CD4-positive, CD25-positive, alpha-beta regulatory T cell (primary cell): ENCODE measurements around the gene SLFN12L. TPM values are rescaled to one million over a fixed set of nuclear protein-coding genes. Genes with fewer than 3 reads are reported as not detected.

ENCODE experiments used
- ATAC-seq, 2 donors: fragments of 150-1000 bp; cut with Tn5 transposase; one replicate each; pipeline ENCODE4 v1.10.0; 2021; ENCODE audit warnings: low read depth in 2 of 2, moderate number of reproducible peaks in 2 of 2, moderate library complexity in 1 of 2
- DNase-seq, 3 donors: peaks; one replicate each; pipeline versions ENCODE4 v3.0.0 to v3.0.0-alpha.2; 2012 to 2022; ENCODE audit warnings: mixed read lengths in 1 of 3
- H3K27ac ChIP-seq: one replicate; pipeline ENCODE4 v1.7.0; 2013; ENCODE audit warnings: mild to moderate bottlenecking, low read length; ENCODE audit not compliant: insufficient read depth, poor library complexity, severe bottlenecking
- H3K27me3 ChIP-seq: one replicate; pipeline ENCODE4 v1.7.0; 2013; ENCODE audit warnings: low read length; ENCODE audit not compliant: control insufficient read depth, insufficient read depth
- H3K36me3 ChIP-seq: one replicate; pipeline ENCODE4 v1.7.0; 2013; ENCODE audit warnings: mild to moderate bottlenecking, low read length, moderate library complexity; ENCODE audit not compliant: control insufficient read depth, insufficient read depth
- H3K4me1 ChIP-seq: 2 replicates; pipeline ENCODE4 v1.7.0; 2013; ENCODE audit warnings: mild to moderate bottlenecking, low read length; ENCODE audit not compliant: insufficient read depth, control insufficient read depth, poor library complexity, severe bottlenecking
- H3K4me3 ChIP-seq: one replicate; pipeline ENCODE4 v1.7.0; 2013; ENCODE audit warnings: low read depth, mild to moderate bottlenecking, low read length, moderate library complexity
- H3K9me3 ChIP-seq, 2 experiments: 1 replicate in 1 of 2; 2 replicates in 1 of 2; pipeline ENCODE4 v1.7.0; 2013; ENCODE audit warnings: low read length in 2 of 2, mild to moderate bottlenecking in 1 of 2, moderate library complexity in 1 of 2; ENCODE audit not compliant: control insufficient read depth in 2 of 2
- H3K27ac Mint-ChIP-seq, 3 donors: one replicate each; pipeline ENCODE4 v1.8.0; 2020 to 2022; ENCODE audit warnings: mild to moderate bottlenecking in 3 of 3, mixed read lengths in 3 of 3, moderate library complexity in 2 of 3
- H3K27me3 Mint-ChIP-seq: one replicate; pipeline ENCODE4 v1.8.0; 2022; ENCODE audit warnings: mild to moderate bottlenecking, mixed read lengths
- H3K36me3 Mint-ChIP-seq: one replicate; pipeline ENCODE4 v1.8.0; 2020; ENCODE audit warnings: mixed read lengths
- H3K4me1 Mint-ChIP-seq, 4 donors: one replicate each; pipeline ENCODE4 v1.8.0; 2020 to 2022; ENCODE audit warnings: mixed read lengths in 4 of 4, mild to moderate bottlenecking in 1 of 4
- H3K4me3 Mint-ChIP-seq, 4 donors: one replicate each; pipeline ENCODE4 v1.8.0; 2020 to 2022; ENCODE audit warnings: mild to moderate bottlenecking in 4 of 4, mixed read lengths in 4 of 4, moderate library complexity in 3 of 4
- H3K9me3 Mint-ChIP-seq, 7 donors: one replicate each; pipeline ENCODE4 v1.8.0; 2020 to 2022; ENCODE audit warnings: mixed read lengths in 7 of 7, mild to moderate bottlenecking in 3 of 7, moderate library complexity in 2 of 7
- polyA plus RNA-seq, 4 donors: library from polyadenylated mRNA; unstranded; fragments of 300-500 nt; fragmentation: Illumina TruSeq; gene quantifications; one replicate each; pipeline ENCODE4 v1.2.3, GENCODE V29; 2021
- total RNA-seq: library from RNA; stranded (reverse); gene quantifications from one replicate; pipeline ENCODE4 v1.2.3, GENCODE V29; 2022

SLFN12L gene
- total and polyA plus RNA-seq, 5 donors from 2014 or later, result 12.7 to 105 (median 13.9) TPM

DNA sequence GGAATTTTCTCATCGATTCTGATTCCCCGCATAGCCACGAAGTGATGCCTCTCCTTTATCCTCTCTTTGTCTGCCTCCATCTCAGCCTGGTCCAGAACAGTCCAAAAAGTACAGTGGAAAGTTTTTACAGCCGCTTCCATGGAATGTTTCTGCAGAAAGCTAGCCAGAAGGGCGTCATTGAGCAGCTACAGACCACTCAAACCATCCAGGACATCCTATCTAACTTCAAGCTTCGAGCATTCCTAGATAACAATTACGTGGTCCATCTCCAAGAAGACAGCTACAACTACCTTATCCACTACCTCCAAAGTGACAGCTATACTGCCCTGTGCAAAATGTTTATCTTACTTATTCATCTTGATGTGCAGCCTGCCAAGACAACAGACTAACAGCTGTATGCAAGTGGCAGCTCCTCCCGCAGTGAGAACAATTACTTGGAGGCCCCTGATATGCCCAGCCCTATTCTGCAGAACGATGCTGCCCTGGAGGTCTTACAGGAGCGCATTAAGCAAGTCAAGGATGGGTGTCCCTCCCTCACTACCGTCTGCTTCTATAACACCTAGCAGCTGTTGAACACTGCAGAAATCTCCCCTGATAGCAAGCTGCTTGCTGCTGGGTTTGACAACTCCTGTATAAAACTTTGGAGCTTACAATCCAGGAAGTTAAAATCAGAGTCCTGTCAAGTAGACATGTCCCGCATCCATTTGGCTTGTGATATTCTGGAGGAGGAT, 38.9 kb downstream of the SLFN12L start:
- H3K27me3 ChIP-seq, result no peaks in the 10 kb centered on the region
- ATAC-seq (no peak), DNase-seq (no peak)
- H3K9me3 Mint-ChIP-seq, result peaks cover 0 to 9% (median 1%) of the 10 kb centered on the region in 7 donors
- H3K4me3 ChIP-seq, result no peak overlapping the region
- no peaks in the 10 kb centered on the region for H3K27me3 Mint-ChIP-seq
- H3K27ac ChIP-seq, result no peak overlapping the region
- H3K4me3 Mint-ChIP-seq, result peak overlapping the region in 1 of 4 donors; percentile 43
- peaks cover 40% of the 10 kb centered on the region for H3K36me3 ChIP-seq
- peaks cover 34 to 72% (median 48%) of the 10 kb centered on the region in 4 donors for H3K4me1 Mint-ChIP-seq
- no peaks in the 10 kb centered on the region for H3K9me3 ChIP-seq
- peak overlapping the region; percentile 26 to 68 (median 53) for H3K27ac Mint-ChIP-seq
- peaks cover 43% of the 10 kb centered on the region for H3K36me3 Mint-ChIP-seq
- no peaks in the 10 kb centered on the region for H3K4me1 ChIP-seq

DNA sequence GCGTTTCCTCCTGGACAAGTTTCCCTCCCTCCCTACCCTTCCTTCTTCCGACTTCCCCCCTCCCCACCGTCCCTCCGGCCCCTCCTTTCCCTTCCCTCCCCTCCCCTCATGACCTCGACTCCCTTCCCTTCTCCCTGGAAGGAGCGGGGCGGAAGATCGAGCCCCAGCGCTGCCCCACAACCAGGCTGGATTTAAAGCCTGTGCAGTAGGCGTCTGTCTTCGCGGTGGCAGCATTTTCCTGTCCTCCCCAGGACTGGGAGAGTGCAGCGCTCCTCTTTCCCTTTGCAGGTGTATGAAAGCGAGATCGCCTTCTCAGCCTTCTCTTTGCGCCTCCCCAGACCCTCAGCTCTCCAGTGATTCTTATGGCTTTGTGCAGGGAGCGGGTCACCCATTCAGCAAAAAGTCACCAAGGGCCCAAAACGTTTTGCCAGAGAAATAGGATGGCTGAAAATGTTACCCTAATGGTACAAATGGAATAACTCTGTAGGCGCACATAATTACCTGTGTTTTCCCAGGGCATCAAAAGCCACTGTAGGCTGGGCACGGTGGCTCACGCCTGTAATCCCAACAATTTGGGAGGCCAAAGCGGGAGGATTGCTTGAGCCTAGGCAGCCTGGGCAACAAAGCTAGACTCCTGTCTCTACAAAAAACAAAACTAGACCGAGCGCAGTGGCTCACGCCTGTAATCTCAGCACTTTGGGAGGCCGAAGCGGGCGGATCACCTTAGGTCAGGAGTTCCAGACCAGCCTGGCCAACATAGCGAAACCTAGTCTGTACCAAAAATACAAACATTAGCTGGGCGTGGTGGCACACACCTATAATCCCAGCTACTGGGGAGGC, 40.8 kb downstream of the SLFN12L start:
- peaks cover 47% of the 10 kb centered on the region for H3K36me3 ChIP-seq
- Mint-ChIP-seq H3K27ac (peak overlapping the region in 2 of 3 donors; percentile 73 to 80), H3K4me3 (peak overlapping the region in 2 of 4 donors; percentile 22 to 44), H3K27me3 (no peaks in the 10 kb centered on the region), H3K9me3 (peaks cover 0 to 4% (median 0%) of the 10 kb centered on the region in 7 donors), H3K4me1 (peaks cover 28 to 75% (median 43%) of the 10 kb centered on the region in 4 donors), H3K36me3 (peaks cover 37% of the 10 kb centered on the region)
- ATAC-seq (no peak), DNase-seq (no peak)
- no peaks in the 10 kb centered on the region for H3K27me3 ChIP-seq
- no peak overlapping the region for H3K4me3 ChIP-seq
- H3K27ac ChIP-seq, result no peak overlapping the region
- H3K4me1 ChIP-seq, result peaks cover 3% of the 10 kb centered on the region
- no peaks in the 10 kb centered on the region for H3K9me3 ChIP-seq

DNA sequence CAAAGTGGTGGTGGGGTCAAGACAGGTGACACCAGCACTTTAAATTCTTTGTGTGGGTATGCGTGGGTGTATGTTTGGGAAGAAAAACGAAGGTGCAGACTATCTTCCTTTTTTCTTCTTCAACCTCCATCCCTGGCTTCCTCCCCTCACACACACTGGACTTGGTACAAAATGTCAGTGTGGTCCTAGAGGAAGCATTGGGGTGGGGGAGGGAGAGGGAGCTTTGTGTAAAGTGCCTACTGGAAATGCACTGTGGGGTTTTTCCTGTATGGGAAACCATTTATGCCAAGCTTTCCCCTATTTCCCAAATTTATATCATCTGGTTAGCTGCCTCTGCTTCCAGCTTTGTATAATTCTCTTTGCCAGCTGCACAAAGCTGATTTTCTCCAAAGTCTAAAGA, 44.4 kb downstream of the SLFN12L start:
- H3K27me3 ChIP-seq, result no peaks in the 10 kb centered on the region
- H3K27me3 Mint-ChIP-seq, result no peaks in the 10 kb centered on the region
- H3K27ac ChIP-seq, result peak overlapping the region; percentile 14
- peaks cover 40% of the 10 kb centered on the region for H3K36me3 ChIP-seq
- ATAC-seq, result no peak
- peaks cover 0 to 6% of the 10 kb centered on the region in 2 experiments for H3K9me3 ChIP-seq
- no peak overlapping the region for H3K4me3 Mint-ChIP-seq
- DNase-seq, result no peak
- peaks cover 29% of the 10 kb centered on the region for H3K36me3 Mint-ChIP-seq
- peaks cover 9% of the 10 kb centered on the region for H3K4me1 ChIP-seq
- H3K4me3 ChIP-seq, result no peak overlapping the region
- H3K4me1 Mint-ChIP-seq, result peaks cover 23 to 68% (median 41%) of the 10 kb centered on the region in 4 donors
- peaks cover 0 to 7% (median 2%) of the 10 kb centered on the region in 7 donors for H3K9me3 Mint-ChIP-seq
- H3K27ac Mint-ChIP-seq, result peak overlapping the region; percentile 71 to 73 (median 73)

GRCh38 chr17:35491417-35491816, 46.1 kb downstream of the SLFN12L start:
- peaks cover 25% of the 10 kb centered on the region for H3K36me3 Mint-ChIP-seq
- DNase-seq (no peak), ATAC-seq (no peak)
- H3K9me3 Mint-ChIP-seq, result peaks cover 0 to 11% (median 2%) of the 10 kb centered on the region in 7 donors
- Histone ChIP-seq H3K36me3 (peaks cover 28% of the 10 kb centered on the region), H3K4me1 (peaks cover 21% of the 10 kb centered on the region), H3K27ac (no peak overlapping the region), H3K27me3 (no peaks in the 10 kb centered on the region), H3K9me3 (peaks cover 0 to 6% of the 10 kb centered on the region in 2 experiments), H3K4me3 (no peak overlapping the region)
- peak overlapping the region in 1 of 4 donors; percentile 98 for H3K4me3 Mint-ChIP-seq
- H3K27me3 Mint-ChIP-seq, result no peaks in the 10 kb centered on the region
- H3K4me1 Mint-ChIP-seq, result peaks cover 25 to 69% (median 49%) of the 10 kb centered on the region in 4 donors
- peak overlapping the region; percentile 73 to 76 (median 74) for H3K27ac Mint-ChIP-seq

DNA sequence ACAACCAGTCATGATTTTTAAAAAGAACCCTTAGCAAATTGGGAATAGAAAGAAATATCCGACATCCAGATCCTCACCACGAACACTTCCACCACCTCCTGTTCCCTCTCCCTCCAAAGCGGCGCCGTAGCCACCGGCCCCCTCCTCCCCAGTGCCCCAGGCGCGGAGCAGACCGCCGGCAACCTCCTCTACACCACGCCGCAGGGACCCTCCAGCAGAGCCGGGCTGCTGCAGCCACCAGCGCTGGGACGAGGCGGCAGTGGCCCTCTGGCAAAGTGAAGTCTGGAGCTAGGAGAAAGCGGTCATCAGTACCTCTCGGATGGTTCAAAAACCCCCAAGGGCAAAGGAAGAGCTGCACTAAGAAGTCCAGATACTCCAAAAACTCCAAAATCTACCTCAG, 47.5 kb downstream of the SLFN12L start:
- H3K4me1 ChIP-seq, result peaks cover 25% of the 10 kb centered on the region
- peak overlapping the region in 3 of 4 donors; percentile 16 to 98 (median 27) for H3K4me3 Mint-ChIP-seq
- peaks cover 32 to 75% (median 59%) of the 10 kb centered on the region in 4 donors for H3K4me1 Mint-ChIP-seq
- H3K9me3 Mint-ChIP-seq, result peaks cover 0 to 12% (median 2%) of the 10 kb centered on the region in 7 donors
- no peak overlapping the region for H3K4me3 ChIP-seq
- no peak overlapping the region for H3K27ac ChIP-seq
- peak overlapping the region in 2 of 3 donors; percentile 43 to 60 for H3K27ac Mint-ChIP-seq
- no peak for ATAC-seq
- no peaks in the 10 kb centered on the region for H3K27me3 ChIP-seq
- H3K9me3 ChIP-seq, result peaks cover 0 to 6% of the 10 kb centered on the region in 2 experiments
- no peak for DNase-seq
- H3K27me3 Mint-ChIP-seq, result no peaks in the 10 kb centered on the region
- H3K36me3 Mint-ChIP-seq, result peaks cover 38% of the 10 kb centered on the region
- peaks cover 34% of the 10 kb centered on the region for H3K36me3 ChIP-seq

GRCh38 chr17:35488991-35489390, 48.5 kb downstream of the SLFN12L start:
- H3K27ac Mint-ChIP-seq, result peak overlapping the region in 1 of 3 donors; percentile 96
- ATAC-seq (no peak), DNase-seq (no peak)
- no peaks in the 10 kb centered on the region for H3K27me3 Mint-ChIP-seq
- Histone ChIP-seq H3K9me3 (peaks cover 0 to 6% of the 10 kb centered on the region in 2 experiments), H3K27me3 (no peaks in the 10 kb centered on the region), H3K4me1 (peaks cover 25% of the 10 kb centered on the region), H3K27ac (no peak overlapping the region), H3K36me3 (peaks cover 41% of the 10 kb centered on the region), H3K4me3 (no peak overlapping the region)
- H3K9me3 Mint-ChIP-seq, result peaks cover 0 to 12% (median 2%) of the 10 kb centered on the region in 7 donors
- peak overlapping the region; percentile 89 to 99 (median 98) for H3K4me3 Mint-ChIP-seq
- H3K36me3 Mint-ChIP-seq, result peaks cover 46% of the 10 kb centered on the region
- H3K4me1 Mint-ChIP-seq, result peaks cover 36 to 79% (median 62%) of the 10 kb centered on the region in 4 donors

DNA sequence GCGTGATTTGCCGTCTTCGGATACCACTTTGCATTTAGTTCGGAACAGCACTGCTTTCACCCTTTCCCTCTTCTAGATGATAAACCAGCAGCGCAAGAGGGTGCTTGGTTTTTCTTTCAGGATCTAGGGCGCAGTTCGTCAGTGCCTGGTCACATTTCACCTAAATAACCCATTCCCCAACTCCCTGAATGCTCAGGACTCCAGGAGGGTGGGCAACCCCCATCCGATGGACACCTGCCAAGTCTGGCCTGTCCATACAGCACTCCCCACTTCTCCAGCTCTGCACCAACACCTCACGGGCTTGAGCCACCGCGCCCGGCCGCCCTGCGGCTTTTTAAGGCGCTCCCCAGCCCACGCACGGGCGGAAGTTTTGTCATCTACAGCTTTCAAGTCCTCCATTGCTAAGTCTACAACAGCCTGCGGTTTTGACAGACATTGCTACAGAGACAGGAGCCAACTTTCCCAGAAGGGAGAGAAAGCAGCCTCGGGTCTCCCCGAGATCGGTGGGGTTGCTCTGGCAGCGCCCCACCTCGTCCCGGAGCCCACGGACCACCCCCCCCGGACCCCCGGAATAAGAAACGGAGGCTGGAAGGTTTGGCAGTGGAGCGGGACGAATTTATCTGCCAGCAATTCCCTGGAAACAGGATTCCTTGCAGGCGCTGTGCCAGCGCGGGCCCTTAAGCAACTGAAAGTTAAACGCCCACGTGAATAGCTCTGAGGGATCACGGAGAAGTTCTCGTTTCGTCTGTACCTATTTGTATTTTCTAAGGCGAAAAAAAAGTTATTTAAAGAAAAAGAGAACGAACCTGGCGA, 50.4 kb downstream of the SLFN12L start:
- peak overlapping the region; percentile 83 for H3K27ac ChIP-seq
- H3K4me1 Mint-ChIP-seq, result peaks cover 34 to 85% (median 53%) of the 10 kb centered on the region in 4 donors
- peaks cover 0 to 6% of the 10 kb centered on the region in 2 experiments for H3K9me3 ChIP-seq
- peak; percentile 70 to 82 for ATAC-seq
- H3K27me3 ChIP-seq, result no peaks in the 10 kb centered on the region
- H3K36me3 Mint-ChIP-seq, result peaks cover 51% of the 10 kb centered on the region
- peaks cover 50% of the 10 kb centered on the region for H3K36me3 ChIP-seq
- peak overlapping the region; percentile 94 for H3K4me3 ChIP-seq
- peaks cover 22% of the 10 kb centered on the region for H3K4me1 ChIP-seq
- peak; percentile 54 to 83 (median 65) for DNase-seq
- peak overlapping the region; percentile 96 to 97 (median 96) for H3K27ac Mint-ChIP-seq
- no peaks in the 10 kb centered on the region for H3K27me3 Mint-ChIP-seq
- H3K4me3 Mint-ChIP-seq, result peak overlapping the region; percentile 89 to 99 (median 98)
- peaks cover 0 to 12% (median 2%) of the 10 kb centered on the region in 7 donors for H3K9me3 Mint-ChIP-seq
